ENCODE results near the gene ZRANB1. TPM values are rescaled to one million over a fixed set of nuclear protein-coding genes. Genes with fewer than 3 reads are reported as not detected.

The ZRANB1 gene
- total RNA-seq, result 10 to 100 TPM; 24.1 to 24.9 TPM

- peaks cover 3% of the 10 kb centered on the region for H3K36me3 ChIP-seq
- peaks cover 0 to 64% of the 10 kb centered on the region in 2 donors for H3K4me1 ChIP-seq
- no peaks in the 10 kb centered on the region for H3K9me3 ChIP-seq
- TF ChIP-seq, protein P1, sequence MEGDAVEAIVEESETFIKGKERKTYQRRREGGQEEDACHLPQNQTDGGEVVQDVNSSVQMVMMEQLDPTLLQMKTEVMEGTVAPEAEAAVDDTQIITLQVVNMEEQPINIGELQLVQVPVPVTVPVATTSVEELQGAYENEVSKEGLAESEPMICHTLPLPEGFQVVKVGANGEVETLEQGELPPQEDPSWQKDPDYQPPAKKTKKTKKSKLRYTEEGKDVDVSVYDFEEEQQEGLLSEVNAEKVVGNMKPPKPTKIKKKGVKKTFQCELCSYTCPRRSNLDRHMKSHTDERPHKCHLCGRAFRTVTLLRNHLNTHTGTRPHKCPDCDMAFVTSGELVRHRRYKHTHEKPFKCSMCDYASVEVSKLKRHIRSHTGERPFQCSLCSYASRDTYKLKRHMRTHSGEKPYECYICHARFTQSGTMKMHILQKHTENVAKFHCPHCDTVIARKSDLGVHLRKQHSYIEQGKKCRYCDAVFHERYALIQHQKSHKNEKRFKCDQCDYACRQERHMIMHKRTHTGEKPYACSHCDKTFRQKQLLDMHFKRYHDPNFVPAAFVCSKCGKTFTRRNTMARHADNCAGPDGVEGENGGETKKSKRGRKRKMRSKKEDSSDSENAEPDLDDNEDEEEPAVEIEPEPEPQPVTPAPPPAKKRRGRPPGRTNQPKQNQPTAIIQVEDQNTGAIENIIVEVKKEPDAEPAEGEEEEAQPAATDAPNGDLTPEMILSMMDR (IDR thresholded peaks at IDR 0.05), result no peak
- H3K27me3 ChIP-seq, result no peaks in the 10 kb centered on the region
- peak within 1 kb of the TSS in 1 of 2 donors; percentile 5 for H3K4me3 ChIP-seq
- no peak for DNase-seq (ENCODE audit: low spot score)
- H3K27ac ChIP-seq, result peak within 1 kb of the TSS; percentile 41 to 89
These were observed at the start of gene ZRANB1 for GRCh38 chr10:124941823-124942222. Gene ZRANB1 (plus strand): TSS chr10:124942123. CDS start chr10:124942494, 371 bp downstream.

- Histone ChIP-seq H3K4me3 (no peak overlapping the region), H3K9me3 (no peaks in the 10 kb centered on the region), H3K36me3 (no peaks in the 10 kb centered on the region), H3K27ac (no peak overlapping the region), H3K27me3 (no peaks in the 10 kb centered on the region), H3K4me1 (no peaks in the 10 kb centered on the region)
- DNase-seq (ENCODE audit: low spot score), result no peak
- TF ChIP-seq, protein P1 (IDR thresholded peaks at IDR 0.05), result no peak
These were observed 49.0 kb upstream of the ZRANB1 start for GRCh38 chr10:124892905-124893304.

DNA sequence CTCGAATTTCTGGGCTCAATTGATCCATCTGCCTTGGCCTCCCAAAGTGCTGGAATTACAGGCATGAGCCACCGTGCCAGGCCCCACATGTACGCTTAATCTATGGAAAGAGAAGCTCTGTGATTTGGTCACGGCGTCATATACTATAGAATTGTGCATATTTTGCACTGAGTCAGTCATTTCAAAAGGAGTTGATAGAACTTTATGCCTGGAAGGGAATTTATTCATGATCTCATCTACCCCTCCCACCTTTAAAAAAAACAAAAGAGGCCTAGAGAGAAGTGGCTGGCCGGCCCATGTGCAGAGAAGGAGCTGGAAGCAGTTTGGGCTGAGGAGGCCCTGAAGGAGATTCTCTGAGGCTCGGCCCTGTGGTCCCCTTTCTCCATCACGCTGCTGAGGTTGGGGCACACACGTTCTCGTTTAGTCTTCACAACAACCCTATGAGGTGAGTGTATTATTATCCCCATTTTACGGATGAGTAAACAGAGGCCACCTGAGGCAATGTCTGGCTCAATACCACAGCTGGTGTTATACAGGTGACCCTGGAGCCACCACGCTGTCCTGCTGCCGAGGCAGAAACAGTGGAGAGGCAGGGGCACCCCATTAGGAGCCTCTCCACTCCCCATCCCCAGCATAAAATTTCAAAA lies 47.2 kb upstream of the ZRANB1 start:
- TF ChIP-seq, protein P1 (IDR thresholded peaks at IDR 0.05), result no peak
- DNase-seq (ENCODE audit: low spot score), result no peak
- Histone ChIP-seq H3K4me3 (no peak overlapping the region), H3K36me3 (no peaks in the 10 kb centered on the region), H3K4me1 (no peaks in the 10 kb centered on the region), H3K27me3 (no peaks in the 10 kb centered on the region), H3K9me3 (no peaks in the 10 kb centered on the region), H3K27ac (no peak overlapping the region)

DNA sequence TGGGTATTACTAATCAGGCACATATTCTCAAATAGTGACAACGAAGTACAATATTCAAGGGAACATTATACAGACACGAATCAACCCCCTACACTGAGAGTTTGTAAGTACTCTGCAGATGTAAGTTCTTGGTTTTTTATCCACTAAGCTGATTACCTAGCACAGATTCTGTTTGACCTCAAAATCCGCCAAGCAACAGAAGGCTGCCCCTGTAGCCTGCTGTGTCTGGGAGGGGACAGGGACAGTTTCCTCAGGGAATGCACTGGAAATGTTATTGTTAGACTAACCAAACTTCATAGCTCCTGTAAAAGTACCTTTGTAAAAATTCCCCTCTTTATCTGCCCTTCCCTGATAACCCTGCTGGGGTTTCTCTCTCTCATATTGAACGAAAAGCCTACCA lies 45.2 kb upstream of the ZRANB1 start:
- no peaks in the 10 kb centered on the region for H3K36me3 ChIP-seq

DNA sequence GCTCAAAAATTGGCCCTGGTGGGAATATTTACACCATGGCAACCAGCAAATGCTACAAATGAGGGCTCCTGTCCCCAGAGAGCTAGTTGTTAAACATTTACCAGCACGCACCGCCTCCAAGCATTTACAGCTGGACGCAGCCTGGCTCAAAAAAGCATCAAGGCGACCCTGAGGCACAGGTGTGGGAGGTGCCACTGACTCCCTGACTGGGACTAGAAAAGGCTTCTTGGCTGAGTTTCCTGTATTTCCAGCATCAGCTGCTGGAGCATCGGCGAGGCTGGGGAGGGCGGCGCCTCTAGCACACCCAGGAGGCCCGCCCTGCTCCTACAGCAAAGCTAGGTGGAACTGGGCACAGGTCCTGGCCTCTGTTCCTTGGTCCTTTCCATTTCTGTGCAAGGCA lies 43.5 kb upstream of the ZRANB1 start:
- no peak for DNase-seq (ENCODE audit: low spot score)
- Histone ChIP-seq H3K27me3 (no peaks in the 10 kb centered on the region), H3K4me3 (no peak overlapping the region), H3K27ac (no peak overlapping the region), H3K4me1 (no peaks in the 10 kb centered on the region), H3K9me3 (no peaks in the 10 kb centered on the region), H3K36me3 (no peaks in the 10 kb centered on the region)
- TF ChIP-seq, protein P1 (IDR thresholded peaks at IDR 0.05), result no peak

More for the DNA sequence above, 45.2 kb upstream of the ZRANB1 start:
- Histone ChIP-seq H3K4me1 (no peaks in the 10 kb centered on the region), H3K27me3 (no peaks in the 10 kb centered on the region), H3K9me3 (no peaks in the 10 kb centered on the region), H3K4me3 (no peak overlapping the region), H3K27ac (no peak overlapping the region)
- TF ChIP-seq, protein P1 (IDR thresholded peaks at IDR 0.05), result no peak
- DNase-seq (ENCODE audit: low spot score), result no peak

GRCh38 chr10:124899151-124899550 lies 42.8 kb upstream of the ZRANB1 start:
- H3K27me3 ChIP-seq, result no peaks in the 10 kb centered on the region
- TF ChIP-seq, protein P1 (IDR thresholded peaks at IDR 0.05), result no peak
- H3K27ac ChIP-seq, result no peak overlapping the region
- no peaks in the 10 kb centered on the region for H3K4me1 ChIP-seq
- no peak for DNase-seq (ENCODE audit: low spot score)
- no peak overlapping the region for H3K4me3 ChIP-seq
- no peaks in the 10 kb centered on the region for H3K36me3 ChIP-seq
- no peaks in the 10 kb centered on the region for H3K9me3 ChIP-seq
